HTERT RPE-1 (cell line): ENCODE data around the gene ANKS3.

Experiments used
- in situ Hi-C: fragments of 300-500 bp; cut with MboI; formaldehyde crosslinking; loops from 4 replicates; pipeline ENCODE4 v1.14.3; 2020; ENCODE audit warnings: low sequenced_read_pairs

The ANKS3 gene

GRCh38 chr16:4697848-4698291 lies 36.2 kb downstream of the ANKS3 start:
- in situ Hi-C loops: no loop called here

- in situ Hi-C loops: no loop called here
Observed at GRCh38 chr16:4696905-4697847, 36.9 kb downstream of the ANKS3 start.

GRCh38 chr16:4696172-4696904 lies 37.7 kb downstream of the ANKS3 start:
- in situ Hi-C loops: no loop called here

- in situ Hi-C loops: no loop called here
Observed at GRCh38 chr16:4695473-4696171, 38.4 kb downstream of the ANKS3 start.

GRCh38 chr16:4694642-4695451 lies 39.2 kb downstream of the ANKS3 start:
- in situ Hi-C loops: no loop called here

GRCh38 chr16:4693956-4694641 lies 40.0 kb downstream of the ANKS3 start:
- in situ Hi-C loops: no loop called here

- in situ Hi-C loops: no loop called here
Observed at GRCh38 chr16:4693296-4693955, 40.6 kb downstream of the ANKS3 start, which contains the start of gene NUDT16L1. NUDT16L1 (plus strand) TSS chr16:4693562; CDS start chr16:4693727, 165 bp downstream.

- in situ Hi-C loops: no loop called here
Observed at GRCh38 chr16:4692460-4693295, 41.4 kb downstream of the ANKS3 start.

- in situ Hi-C loops: no loop called here
Observed at GRCh38 chr16:4691666-4692412, 42.2 kb downstream of the ANKS3 start.

- in situ Hi-C loops: no loop called here
Observed at GRCh38 chr16:4690946-4691665, 43.0 kb downstream of the ANKS3 start.

GRCh38 chr16:4689864-4690704 lies 44.0 kb downstream of the ANKS3 start:
- in situ Hi-C loops: no loop called here

- in situ Hi-C loops: no loop called here
Observed at GRCh38 chr16:4689091-4689671, 44.9 kb downstream of the ANKS3 start.

- in situ Hi-C loops: no loop called here
Observed at GRCh38 chr16:4688674-4689045, 45.4 kb downstream of the ANKS3 start.

- in situ Hi-C loops: no loop called here
Observed at GRCh38 chr16:4687946-4688673, 46.0 kb downstream of the ANKS3 start.

- in situ Hi-C loops: no loop called here
Observed at GRCh38 chr16:4687416-4687815, 46.7 kb downstream of the ANKS3 start.
